ENCODE data around the gene RNLS. TPM values are rescaled to one million over a fixed set of nuclear protein-coding genes. Genes with fewer than 3 reads are reported as not detected.

Gene RNLS
- total RNA-seq, 1 experiment from 2014 or later = 11.4 TPM

DNA sequence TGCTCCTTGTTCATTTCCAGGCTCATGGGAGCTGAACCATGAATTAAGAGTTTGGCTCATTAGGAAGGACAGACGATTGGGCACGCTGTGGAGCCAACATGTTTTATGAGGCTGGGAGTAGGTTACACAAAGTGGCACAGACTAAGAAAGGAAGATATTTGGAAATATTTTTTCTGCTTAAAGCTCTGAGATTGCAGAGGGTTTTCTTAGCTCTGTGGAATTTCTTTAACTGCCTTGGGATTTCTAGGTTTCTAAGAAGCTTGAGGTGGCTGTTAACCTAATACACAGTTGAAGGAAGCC is 344.6 kb downstream of the RNLS start:
- ChIA-PET CTCF (no interaction called here), POLR2A (no interaction called here)
- in situ Hi-C loops (cut with HindIII; ENCODE audit: low pct_unique_long_range_greater_than_20kb, low sequenced_read_pairs) = no loop called here

GRCh38 chr10:88237896-88238614 is 345.1 kb downstream of the RNLS start:
- BruUV-seq (replicated peaks) = no TSS peak
- peak overlapping the region; percentile 26; the same call in 1 of the 2 replicates for H3K27ac ChIP-seq (ENCODE audit: low read length)
- H3K36me3 ChIP-seq (ENCODE audit: control insufficient read depth, insufficient read depth, low read length) = no peaks in the 10 kb centered on the region
- H3K27me3 ChIP-seq (ENCODE audit: control insufficient read depth, insufficient read depth, low read length) = no peaks in the 10 kb centered on the region
- POLR2A ChIA-PET = no interaction called here
- peaks cover 6% of the 10 kb centered on the region for H3K4me1 ChIP-seq (ENCODE audit: control insufficient read depth, insufficient read depth, low read length)
- ATAC-seq (no peak), DNase-seq (ENCODE audit: low read depth, low spot score) (no peak)
- TF ChIP-seq, protein P1, sequence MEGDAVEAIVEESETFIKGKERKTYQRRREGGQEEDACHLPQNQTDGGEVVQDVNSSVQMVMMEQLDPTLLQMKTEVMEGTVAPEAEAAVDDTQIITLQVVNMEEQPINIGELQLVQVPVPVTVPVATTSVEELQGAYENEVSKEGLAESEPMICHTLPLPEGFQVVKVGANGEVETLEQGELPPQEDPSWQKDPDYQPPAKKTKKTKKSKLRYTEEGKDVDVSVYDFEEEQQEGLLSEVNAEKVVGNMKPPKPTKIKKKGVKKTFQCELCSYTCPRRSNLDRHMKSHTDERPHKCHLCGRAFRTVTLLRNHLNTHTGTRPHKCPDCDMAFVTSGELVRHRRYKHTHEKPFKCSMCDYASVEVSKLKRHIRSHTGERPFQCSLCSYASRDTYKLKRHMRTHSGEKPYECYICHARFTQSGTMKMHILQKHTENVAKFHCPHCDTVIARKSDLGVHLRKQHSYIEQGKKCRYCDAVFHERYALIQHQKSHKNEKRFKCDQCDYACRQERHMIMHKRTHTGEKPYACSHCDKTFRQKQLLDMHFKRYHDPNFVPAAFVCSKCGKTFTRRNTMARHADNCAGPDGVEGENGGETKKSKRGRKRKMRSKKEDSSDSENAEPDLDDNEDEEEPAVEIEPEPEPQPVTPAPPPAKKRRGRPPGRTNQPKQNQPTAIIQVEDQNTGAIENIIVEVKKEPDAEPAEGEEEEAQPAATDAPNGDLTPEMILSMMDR (IDR thresholded peaks at IDR 0.05) = no peak
- no peak for TF ChIP-seq SIN3A (IDR thresholded peaks at IDR 0.05; ENCODE audit: borderline replicate concordance, insufficient read depth, low read depth, low read length)
- TF ChIP-seq TCF7L2 (IDR thresholded peaks at IDR 0.05; ENCODE audit: low read depth, low read length) = no peak
- no peak overlapping the region for H3K4me3 ChIP-seq (ENCODE audit: low read depth in 2 of 2, low read length in 2 of 2)
- CTCF ChIA-PET = no interaction called here
- no peaks in the 10 kb centered on the region for H3K9me3 ChIP-seq (ENCODE audit: control insufficient read depth, insufficient read depth, low read depth, low read length)
- in situ Hi-C loops (cut with HindIII; ENCODE audit: low pct_unique_long_range_greater_than_20kb, low sequenced_read_pairs) (no loop called here), intact Hi-C loops (cut with micrococcal nuclease; ENCODE audit: unreplicated experiment) (no loop called here)

More for the DNA sequence above, 344.6 kb downstream of the RNLS start:
- TF ChIP-seq REST (IDR thresholded peaks at IDR 0.05; ENCODE audit: insufficient read depth in 1 of 2, low read depth in 2 of 2, low read length in 1 of 2) (no peak), TCF7L2 (IDR thresholded peaks at IDR 0.05; ENCODE audit: low read depth, low read length) (no peak), SIN3A (IDR thresholded peaks at IDR 0.05; ENCODE audit: borderline replicate concordance, insufficient read depth, low read depth, low read length) (no peak), POLR2AphosphoS5 (IDR thresholded peaks at IDR 0.05; ENCODE audit: low read depth, low read length) (no peak)
- TF ChIP-seq, protein P1 (IDR thresholded peaks at IDR 0.05) = no peak
- no TSS peak for BruUV-seq (replicated peaks)
- H3K4me1 ChIP-seq (ENCODE audit: control insufficient read depth, insufficient read depth, low read length) = peaks cover 8% of the 10 kb centered on the region
- no peaks in the 10 kb centered on the region for H3K27me3 ChIP-seq (ENCODE audit: control insufficient read depth, insufficient read depth, low read length)
- H3K4me3 ChIP-seq (ENCODE audit: low read depth in 2 of 2, low read length in 2 of 2) = no peak overlapping the region
- H3K36me3 ChIP-seq (ENCODE audit: control insufficient read depth, insufficient read depth, low read length) = no peaks in the 10 kb centered on the region
- peak overlapping the region; percentile 26; the same call in 1 of the 2 replicates for H3K27ac ChIP-seq (ENCODE audit: low read length)
- ATAC-seq (no peak), DNase-seq (ENCODE audit: low read depth, low spot score) (no peak)
- intact Hi-C loops (cut with micrococcal nuclease; ENCODE audit: unreplicated experiment) = no loop called here
- H3K9me3 ChIP-seq (ENCODE audit: control insufficient read depth, insufficient read depth, low read depth, low read length) = no peaks in the 10 kb centered on the region

All from Panc1 (cell line).